WTC11 (cell line): ENCODE results near the gene SEMA4A. TPM values are rescaled to one million over a fixed set of nuclear protein-coding genes. Genes with fewer than 3 reads are reported as not detected.
A peak's percentile ranks its signal among the peaks of the same experiment; 100 is the strongest.

Experiments used
- ARID4B ChIP-seq: sonication (generic); formaldehyde crosslinking; IDR thresholded peaks from 2 replicates; pipeline ENCODE4 v1.8.0; 2023; ENCODE audit warnings: missing genetic modification reagents, mild to moderate bottlenecking, borderline replicate concordance
- CDX4 ChIP-seq: fragments of 250-450 bp; sonication (Bioruptor Pico); IDR thresholded peaks from 2 replicates; pipeline ENCODE4 v1.9.0; 2021; ENCODE audit warnings: moderate library complexity, mild to moderate bottlenecking, inconsistent platforms, borderline replicate concordance
- ELF4 ChIP-seq: sonication (generic); formaldehyde crosslinking; IDR thresholded peaks from 2 replicates; pipeline ENCODE4 v1.8.1; 2022; ENCODE audit warnings: low read depth, mild to moderate bottlenecking, moderate library complexity, missing genetic modification reagents
- ESRRA ChIP-seq: sonication (generic); formaldehyde crosslinking; IDR thresholded peaks from 2 replicates; pipeline ENCODE4 v1.8.1; 2022; ENCODE audit warnings: mild to moderate bottlenecking, missing genetic modification reagents, borderline replicate concordance
- ETV6 ChIP-seq: sonication (generic); formaldehyde crosslinking; IDR thresholded peaks from 2 replicates; pipeline ENCODE4 v1.8.1; 2022; ENCODE audit warnings: mild to moderate bottlenecking, missing genetic modification reagents
- FOXJ3 ChIP-seq: sonication (generic); formaldehyde crosslinking; IDR thresholded peaks from 2 replicates; pipeline ENCODE4 v1.9.0; 2021; ENCODE audit warnings: missing genetic modification reagents, mild to moderate bottlenecking, borderline replicate concordance
- GTF2I ChIP-seq: fragments of 250-450 bp; sonication (Bioruptor Pico); conservative IDR thresholded peaks from 2 replicates; pipeline ENCODE4 v1.4.0; 2021; ENCODE audit warnings: mild to moderate bottlenecking
- HMGXB4 ChIP-seq: sonication (generic); formaldehyde crosslinking; IDR thresholded peaks from 2 replicates; pipeline ENCODE4 v1.8.1; 2023; ENCODE audit warnings: mild to moderate bottlenecking, moderate library complexity, missing genetic modification reagents
- MLX ChIP-seq: sonication (generic); formaldehyde crosslinking; IDR thresholded peaks from 2 replicates; pipeline ENCODE4 v1.8.1; 2023; ENCODE audit warnings: mild to moderate bottlenecking, missing genetic modification reagents, moderate library complexity
- RORB ChIP-seq: fragments of 250-450 bp; sonication (Bioruptor Pico); IDR thresholded peaks from 2 replicates; pipeline ENCODE4 v1.9.0; 2021; ENCODE audit warnings: mild to moderate bottlenecking
- SP1 ChIP-seq: sonication (generic); formaldehyde crosslinking; conservative IDR thresholded peaks from 2 replicates; pipeline ENCODE4 v1.8.1; 2022; ENCODE audit warnings: missing genetic modification reagents
- TP53 ChIP-seq: sonication (generic); formaldehyde crosslinking; IDR thresholded peaks from 2 replicates; pipeline ENCODE4 v1.8.1; 2023; ENCODE audit warnings: mild to moderate bottlenecking, missing genetic modification reagents
- ZNF138 ChIP-seq: sonication (generic); formaldehyde crosslinking; conservative IDR thresholded peaks from 2 replicates; pipeline ENCODE4 v1.8.1; 2022; ENCODE audit warnings: mild to moderate bottlenecking, moderate library complexity, missing genetic modification reagents
- ZNF232 ChIP-seq: sonication (generic); formaldehyde crosslinking; IDR thresholded peaks from 2 replicates; pipeline ENCODE4 v1.8.0; 2022; ENCODE audit warnings: mild to moderate bottlenecking, missing genetic modification reagents
- ZNF281 ChIP-seq: sonication (generic); formaldehyde crosslinking; IDR thresholded peaks from 2 replicates; pipeline ENCODE4 v1.8.0; 2023; ENCODE audit warnings: mild to moderate bottlenecking, missing genetic modification reagents
- ZNF317 ChIP-seq: sonication (generic); formaldehyde crosslinking; IDR thresholded peaks from 2 replicates; pipeline ENCODE4 v1.8.1; 2023; ENCODE audit warnings: low read depth, mild to moderate bottlenecking, moderate library complexity, missing genetic modification reagents, borderline replicate concordance
- ZNF396 ChIP-seq: fragments of 250-450 bp; sonication (Bioruptor Pico); IDR thresholded peaks from 2 replicates; pipeline ENCODE4 v1.8.0; 2021; ENCODE audit warnings: mild to moderate bottlenecking, moderate library complexity, borderline replicate concordance
- ZNF532 ChIP-seq: fragments of 250-450 bp; sonication (Bioruptor Pico); IDR thresholded peaks from 2 replicates; pipeline ENCODE4 v1.9.0; 2021; ENCODE audit warnings: mild to moderate bottlenecking, borderline replicate concordance
- total RNA-seq: library from RNA; stranded (reverse); gene quantifications from 3 replicates; pipeline ENCODE4 v1.2.3, GENCODE V29; 2021

Gene SEMA4A
- total RNA-seq, 1 experiment from 2014 or later: 12.4 TPM

- TF ChIP-seq ARID4B (CRISPR knock-in tag): peak; percentile 56; the same call in 1 of the 2 replicates
- no peak for TF ChIP-seq TP53 (CRISPR knock-in tag)
- TF ChIP-seq ZNF281: peak; percentile 74; the same call in 1 of the 2 replicates
- no peak for TF ChIP-seq ESRRA
- TF ChIP-seq ZNF232: no peak
- peak; percentile 82; the same call in 1 of the 2 replicates for TF ChIP-seq HMGXB4 (CRISPR knock-in tag)
- no peak for TF ChIP-seq CDX4 (CRISPR knock-in tag)
- TF ChIP-seq GTF2I (CRISPR knock-in tag): no peak
- peak; percentile 39; the same call in 1 of the 2 replicates for TF ChIP-seq ETV6
- 0 out of 2 replicates have a peak, but pooled peaks have one; percentile 68 for TF ChIP-seq ELF4
- TF ChIP-seq RORB (CRISPR knock-in tag): no peak
- no peak for TF ChIP-seq ZNF317
- TF ChIP-seq ZNF138 (CRISPR knock-in tag): no peak
- TF ChIP-seq MLX (CRISPR knock-in tag): no peak
- TF ChIP-seq SP1 (CRISPR knock-in tag): no peak; the same call in 1 of the 2 replicates
- TF ChIP-seq ZNF396 (CRISPR knock-in tag): no peak
- no peak for TF ChIP-seq FOXJ3 (CRISPR knock-in tag)
- TF ChIP-seq ZNF532 (CRISPR knock-in tag): no peak
These were observed 39.1 kb upstream of the SEMA4A start, which contains the start of gene LMNA (continued) for GRCh38 chr1:156114101-156114918.
